SK-N-SH (cell line): ENCODE data around the gene REELD1. TPM values are rescaled to one million over a fixed set of nuclear protein-coding genes. Genes with fewer than 3 reads are reported as not detected.

ENCODE experiments used
- CTCF ChIA-PET: fragments of 300-600, 350-600 bp; formaldehyde crosslinking; extraction: SDS; loops from one replicate; lab custom pipeline; 2021; lab: Yijun Ruan, JAX
- POLR2A ChIA-PET: fragments of 350-600 bp; sonication (Branson Sonifier 250); formaldehyde crosslinking; extraction: SDS; loops from one replicate; lab custom pipeline; 2020; ENCODE audit warnings: antibody characterized with exemption, inconsistent platforms; lab: Yijun Ruan, JAX
- DNase-seq: peaks from one replicate; pipeline ENCODE4 v3.0.0; 2012
- H2AFZ ChIP-seq: fragments of 200-600 bp; sonication (generic); 2 replicates; pipeline ENCODE4 v1.8.1; 2016; ENCODE audit warnings: antibody characterized with exemption, mild to moderate bottlenecking, low read depth
- H3F3A ChIP-seq: fragments of 200-600 bp; sonication (generic); replicated peaks from 2 replicates; pipeline ENCODE3; 2016; ENCODE audit warnings: antibody characterized with exemption, mild to moderate bottlenecking; ENCODE audit not compliant: insufficient read depth
- H3K27ac ChIP-seq, 2 experiments: fragments of 200-500 bp in 1 of 2; fragments of 200-600 bp in 1 of 2; sonication (Bioruptor generic) in 1 of 2; sonication (generic), shearing (Covaris generic) in 1 of 2; 2 replicates each; pipeline versions ENCODE4 v1.5.1 to v1.6.1; 2014 to 2016; ENCODE audit warnings: low read depth in 2 of 2, inconsistent platforms in 1 of 2, low read length in 1 of 2, mild to moderate bottlenecking in 1 of 2, mixed read lengths in 1 of 2
- H3K27me3 ChIP-seq: fragments of 200-600 bp; sonication (generic), shearing (Covaris generic); 2 replicates; pipeline ENCODE4 v1.6.1; 2016; ENCODE audit warnings: mixed run types; ENCODE audit not compliant: insufficient read depth
- H3K36me3 ChIP-seq, 2 experiments: fragments of 200-500 bp in 1 of 2; fragments of 200-600 bp in 1 of 2; sonication (Bioruptor generic) in 1 of 2; sonication (generic) in 1 of 2; replicated peaks in 1 of 2; 2 replicates each; pipeline versions ENCODE3 to v1.5.1; 2014 to 2016; ENCODE audit warnings: low read length in 1 of 2, mild to moderate bottlenecking in 1 of 2; ENCODE audit not compliant: insufficient read depth in 2 of 2, control insufficient read depth in 1 of 2
- H3K4me1 ChIP-seq, 2 experiments: fragments of 200-500 bp in 1 of 2; fragments of 200-600 bp in 1 of 2; sonication (Bioruptor generic) in 1 of 2; sonication (generic), shearing (Covaris generic) in 1 of 2; 2 replicates each; pipeline versions ENCODE4 v1.5.1 to v1.6.1; 2014 to 2016; ENCODE audit warnings: low read depth in 1 of 2, low read length in 1 of 2, mixed run types in 1 of 2; ENCODE audit not compliant: insufficient read depth in 2 of 2, control insufficient read depth in 1 of 2
- H3K4me2 ChIP-seq: fragments of 200-600 bp; sonication (generic), shearing (Covaris generic); 2 replicates; pipeline ENCODE4 v1.6.1; 2017; ENCODE audit warnings: mixed run types
- H3K4me3 ChIP-seq, 2 experiments: fragments of 200-500 bp in 1 of 2; fragments of 200-600 bp in 1 of 2; sonication (Bioruptor generic) in 1 of 2; sonication (generic), shearing (Covaris generic) in 1 of 2; 2 replicates each; pipeline versions ENCODE4 v1.5.1 to v1.8.1; 2014 to 2016; ENCODE audit warnings: low read depth in 2 of 2, inconsistent platforms in 1 of 2, low read length in 1 of 2, mild to moderate bottlenecking in 1 of 2, mixed read lengths in 1 of 2, moderate library complexity in 1 of 2
- H3K79me2 ChIP-seq: fragments of 200-600 bp; sonication (generic); 2 replicates; pipeline ENCODE4 v1.8.1; 2017; ENCODE audit warnings: mild to moderate bottlenecking; ENCODE audit not compliant: insufficient read depth
- H3K9ac ChIP-seq: fragments of 200-600 bp; sonication (generic); 2 replicates; pipeline ENCODE4 v1.6.1; 2017; ENCODE audit warnings: mixed run types
- H3K9me2 ChIP-seq: fragments of 200-600 bp; sonication (generic); 2 replicates; pipeline ENCODE4 v1.6.1; 2017; ENCODE audit warnings: mixed run types
- H3K9me3 ChIP-seq: fragments of 200-600 bp; sonication (generic); 2 replicates; pipeline ENCODE4 v1.6.1; 2017; ENCODE audit warnings: mixed run types, mild to moderate bottlenecking, moderate library complexity
- H4K20me1 ChIP-seq: fragments of 200-600 bp; sonication (generic); 2 replicates; pipeline ENCODE4 v1.6.1; 2017; ENCODE audit warnings: mild to moderate bottlenecking, mixed run types; ENCODE audit not compliant: insufficient read depth
- CHD2 ChIP-seq: fragments of 150-350 bp; IDR thresholded peaks from 2 replicates; pipeline ENCODE4 v1.6.1; 2018; ENCODE audit warnings: low read length; ENCODE audit not compliant: partially characterized antibody
- EP300 ChIP-seq, 2 experiments: IDR thresholded peaks; 2 replicates each; pipeline versions ENCODE4 v1.4.0 to v1.6.1; 2012; ENCODE audit warnings: borderline replicate concordance in 1 of 2, low read depth in 1 of 2, low read length in 1 of 2
- FOSL2 ChIP-seq: IDR thresholded peaks from 2 replicates; pipeline ENCODE4 v1.4.0; 2012; ENCODE audit warnings: low read depth, mild to moderate bottlenecking, moderate library complexity, borderline replicate concordance
- GATA2 ChIP-seq: sonication (generic); formaldehyde crosslinking; IDR thresholded peaks from 2 replicates; pipeline ENCODE4 v1.5.0; 2020; ENCODE audit warnings: mild to moderate bottlenecking, missing genetic modification reagents
- JUND ChIP-seq: IDR thresholded peaks from 2 replicates; pipeline ENCODE4 v1.4.0; 2012
- MEF2A ChIP-seq: IDR thresholded peaks from 2 replicates; pipeline ENCODE4 v1.4.0; 2012; ENCODE audit warnings: low read depth, borderline replicate concordance
- MXI1 ChIP-seq: IDR thresholded peaks from 2 replicates; pipeline ENCODE4 v1.6.1; 2012; ENCODE audit warnings: mild to moderate bottlenecking, low read depth, low read length, improper control_type of control experiment
- NFIC ChIP-seq: IDR thresholded peaks from 2 replicates; pipeline ENCODE4 v1.4.0; 2012; ENCODE audit warnings: borderline replicate concordance
- RAD21 ChIP-seq: IDR thresholded peaks from 2 replicates; pipeline ENCODE4 v1.6.1; 2012; ENCODE audit warnings: mild to moderate bottlenecking, low read length
- RFX5 ChIP-seq: IDR thresholded peaks from 2 replicates; pipeline ENCODE4 v1.6.1; 2012; ENCODE audit warnings: mild to moderate bottlenecking, improper control_type of control experiment, low read length
- RXRA ChIP-seq: IDR thresholded peaks from 2 replicates; pipeline ENCODE4 v1.4.0; 2012; ENCODE audit warnings: low read depth, mild to moderate bottlenecking, borderline replicate concordance
- SIN3A ChIP-seq: IDR thresholded peaks from 2 replicates; pipeline ENCODE4 v1.6.1; 2012; ENCODE audit warnings: low read depth, mild to moderate bottlenecking, low read length, moderate library complexity, borderline replicate concordance
- SMC3 ChIP-seq: IDR thresholded peaks from 2 replicates; pipeline ENCODE4 v1.6.1; 2012; ENCODE audit warnings: low read depth, low read length, improper control_type of control experiment
- TAF1 ChIP-seq: IDR thresholded peaks from 2 replicates; pipeline ENCODE4 v1.6.1; 2012; ENCODE audit warnings: low read depth, mild to moderate bottlenecking, low read length, moderate library complexity, borderline replicate concordance
- TEAD4 ChIP-seq: IDR thresholded peaks from 2 replicates; pipeline ENCODE4 v1.4.0; 2012; ENCODE audit warnings: mild to moderate bottlenecking, borderline replicate concordance; ENCODE audit not compliant: insufficient read depth
- YY1 ChIP-seq: IDR thresholded peaks from 2 replicates; pipeline ENCODE4 v1.4.0; 2012; ENCODE audit warnings: low read depth, mild to moderate bottlenecking
- WGBS: methylation state at CpG from one replicate; pipeline ENCODE4 v1.1.6; 2017; ENCODE audit warnings: low lambda C conversion rate; 5-methylcytosine and 5-hydroxymethylcytosine counted together
- polyA plus RNA-seq, 3 experiments: library from polyadenylated mRNA; depleted of rRNA; stranded (reverse); fragments of >200 nt; gene quantifications; 2 replicates each; pipeline ENCODE4 v1.2.3, GENCODE V29; 2012
- TF ChIP-seq, protein P1 (sequence below): fragments of 150-350 bp; IDR thresholded peaks from 2 replicates; pipeline ENCODE4 v1.6.1; 2017; ENCODE audit warnings: antibody characterized with exemption, low read length, low read depth, borderline replicate concordance
- TF ChIP-seq, protein P2 (sequence below): IDR thresholded peaks from 2 replicates; pipeline ENCODE4 v1.4.0; 2012; ENCODE audit warnings: low read depth

REELD1 gene
- polyA plus RNA-seq, 1 of the 3 experiments (the other 2 are of a cell fraction): not detected

DNA sequence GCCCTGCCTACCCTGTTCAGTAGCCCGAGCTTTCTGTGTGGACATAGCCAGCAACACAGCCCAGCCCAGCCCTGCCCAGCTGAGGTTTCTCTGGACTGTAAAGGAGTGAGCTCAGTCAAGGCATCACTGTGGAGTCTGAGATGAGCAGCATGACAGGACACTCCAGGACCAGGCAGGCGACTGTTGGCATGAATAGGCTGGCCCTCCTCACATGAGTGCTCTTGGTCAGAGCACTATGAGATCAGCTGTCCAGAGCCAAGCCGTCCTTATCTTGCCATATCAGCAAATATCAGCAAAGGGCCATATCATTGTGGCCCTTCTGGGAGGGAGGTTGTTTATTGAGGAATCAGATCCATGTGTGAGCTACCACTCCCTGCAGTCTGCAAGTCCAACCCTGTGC, 30.9 kb downstream of the REELD1 start:
- Histone ChIP-seq H3K27ac (no peak overlapping the region), H3K4me3 (no peak overlapping the region), H3K9ac (no peak overlapping the region), H3F3A (peaks cover 23% of the 10 kb centered on the region), H3K36me3 (no peaks in the 10 kb centered on the region), H3K9me3 (no peaks in the 10 kb centered on the region), H3K79me2 (no peaks in the 10 kb centered on the region), H2AFZ (no peak overlapping the region), H3K9me2 (no peaks in the 10 kb centered on the region), H4K20me1 (no peaks in the 10 kb centered on the region), H3K4me1 (peaks cover 15 to 19% of the 10 kb centered on the region in 2 experiments; a peak in 3 of 4 replicates), H3K4me2 (no peak overlapping the region), H3K27me3 (no peaks in the 10 kb centered on the region)
- CTCF ChIA-PET: interaction anchor here (0.8 to 1.8 kb wide), 3 partner anchors 67 to 671 kb away, joined by 3 to 4 read pairs (median 4); no protein-coding TSS in a partner anchor
- POLR2A ChIA-PET: no interaction called here
- DNase-seq: no peak
- TF ChIP-seq SIN3A (no peak), NFIC (no peak), GATA2 (CRISPR knock-in tag) (no peak), TAF1 (no peak), SMC3 (no peak), MEF2A (no peak), RXRA (no peak), FOSL2 (no peak), EP300 (IDR thresholded peaks at IDR 0.05; ENCODE audit: borderline replicate concordance in 1 of 2, low read depth in 1 of 2, low read length in 1 of 2) (no peak), CHD2 (no peak), YY1 (no peak)
- TF ChIP-seq, protein P1, sequence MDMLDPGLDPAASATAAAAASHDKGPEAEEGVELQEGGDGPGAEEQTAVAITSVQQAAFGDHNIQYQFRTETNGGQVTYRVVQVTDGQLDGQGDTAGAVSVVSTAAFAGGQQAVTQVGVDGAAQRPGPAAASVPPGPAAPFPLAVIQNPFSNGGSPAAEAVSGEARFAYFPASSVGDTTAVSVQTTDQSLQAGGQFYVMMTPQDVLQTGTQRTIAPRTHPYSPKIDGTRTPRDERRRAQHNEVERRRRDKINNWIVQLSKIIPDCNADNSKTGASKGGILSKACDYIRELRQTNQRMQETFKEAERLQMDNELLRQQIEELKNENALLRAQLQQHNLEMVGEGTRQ: no peak
- 60% methylated on average over 2 of the region's 3 CpGs for WGBS

DNA sequence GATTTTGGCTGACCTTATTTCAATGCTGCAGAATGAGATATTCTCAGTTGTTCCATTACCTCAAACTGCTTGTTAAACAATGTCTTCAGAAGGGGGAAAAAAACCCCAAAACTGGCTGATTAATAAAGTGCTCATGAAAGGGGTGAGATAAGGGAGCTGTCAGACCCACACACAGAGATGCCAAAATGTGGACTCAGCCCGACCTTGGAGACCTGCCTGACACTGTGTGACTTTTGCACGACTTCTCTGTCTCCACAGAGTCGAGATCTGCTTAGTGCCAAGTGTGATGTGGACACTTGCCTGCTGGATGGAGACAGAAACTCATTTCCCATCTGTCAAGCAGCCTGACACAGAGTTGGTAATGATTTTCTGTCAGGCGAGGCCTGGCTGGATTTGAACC, 31.5 kb downstream of the REELD1 start:
- WGBS: 93% methylated on average over 4 of the region's 4 CpGs
- Histone ChIP-seq H3K27ac (no peak overlapping the region), H3F3A (peaks cover 21% of the 10 kb centered on the region), H3K9ac (no peak overlapping the region), H3K4me3 (no peak overlapping the region), H3K9me3 (no peaks in the 10 kb centered on the region), H3K36me3 (no peaks in the 10 kb centered on the region), H3K9me2 (no peaks in the 10 kb centered on the region), H3K79me2 (no peaks in the 10 kb centered on the region), H3K4me1 (peaks cover 11 to 19% of the 10 kb centered on the region in 2 experiments; a peak in 3 of 4 replicates), H2AFZ (no peak overlapping the region), H4K20me1 (no peaks in the 10 kb centered on the region), H3K27me3 (no peaks in the 10 kb centered on the region), H3K4me2 (no peak overlapping the region)
- DNase-seq: no peak
- POLR2A ChIA-PET: no interaction called here
- TF ChIP-seq FOSL2 (no peak), MXI1 (no peak), JUND (no peak), RFX5 (no peak), RAD21 (no peak), EP300 (IDR thresholded peaks at IDR 0.05; ENCODE audit: borderline replicate concordance in 1 of 2, low read depth in 1 of 2, low read length in 1 of 2) (no peak), GATA2 (CRISPR knock-in tag) (no peak), TEAD4 (no peak), CHD2 (no peak)
- TF ChIP-seq, protein P2, sequence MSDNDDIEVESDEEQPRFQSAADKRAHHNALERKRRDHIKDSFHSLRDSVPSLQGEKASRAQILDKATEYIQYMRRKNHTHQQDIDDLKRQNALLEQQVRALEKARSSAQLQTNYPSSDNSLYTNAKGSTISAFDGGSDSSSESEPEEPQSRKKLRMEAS: no peak
- CTCF ChIA-PET: interaction anchor here (0.6 to 1.6 kb wide), 2 partner anchors 96 to 670 kb away, joined by 3 to 4 read pairs; no protein-coding TSS in a partner anchor
